Kidney (tissue), 14 donors: ENCODE data around the gene NOD2. TPM values are rescaled to one million over a fixed set of nuclear protein-coding genes. Genes with fewer than 3 reads are reported as not detected.

Experiments
- DNase-seq, 5 donors: peaks; one replicate each; pipeline ENCODE4 v3.0.0-alpha.2; 2013 to 2020
- FAIRE-seq: peaks from 2 replicates; lab custom pipeline; 2012; peaks lifted over from hg19 to GRCh38; lab: Jason Lieb, UNC
- H3K27ac ChIP-seq, 2 donors: one replicate each; pipeline ENCODE4 v1.7.0; 2013; ENCODE audit warnings: low read depth in 2 of 2, low read length in 2 of 2, inconsistent platforms in 1 of 2
- H3K27me3 ChIP-seq: one replicate; pipeline ENCODE4 v1.7.1; 2013; ENCODE audit warnings: low read length, inconsistent platforms; ENCODE audit not compliant: control insufficient read depth, insufficient read depth
- H3K36me3 ChIP-seq, 3 donors: one replicate each; pipeline versions ENCODE4 v1.7.0 to v1.7.1; 2013; ENCODE audit warnings: low read length in 3 of 3, control low read depth in 1 of 3, inconsistent platforms in 1 of 3; ENCODE audit not compliant: insufficient read depth in 3 of 3, control insufficient read depth in 2 of 3
- H3K4me1 ChIP-seq, 3 donors: one replicate each; pipeline versions ENCODE4 v1.7.0 to v1.7.1; 2013; ENCODE audit warnings: low read length in 3 of 3, inconsistent platforms in 1 of 3, low read depth in 1 of 3; ENCODE audit not compliant: control insufficient read depth in 2 of 3, insufficient read depth in 2 of 3
- H3K4me3 ChIP-seq, 3 donors: one replicate each; pipeline versions ENCODE4 v1.7.0 to v1.8.1; 2013; ENCODE audit warnings: low read length in 3 of 3, control low read depth in 1 of 3, inconsistent platforms in 1 of 3
- H3K9ac ChIP-seq, 3 donors: one replicate each; pipeline versions ENCODE4 v1.7.0 to v1.7.1; 2013; ENCODE audit warnings: low read length in 3 of 3, control low read depth in 1 of 3, inconsistent platforms in 1 of 3
- H3K9me3 ChIP-seq, 3 donors: one replicate each; pipeline versions ENCODE4 v1.7.0 to v1.7.1; 2013; ENCODE audit warnings: low read length in 3 of 3, control low read depth in 1 of 3, inconsistent platforms in 1 of 3; ENCODE audit not compliant: control insufficient read depth in 2 of 3, insufficient read depth in 1 of 3
- CTCF ChIP-seq: IDR thresholded peaks from 3 replicates; pipeline ENCODE4 v1.5.1; 2012; ENCODE audit warnings: mild to moderate bottlenecking, moderate library complexity, borderline replicate concordance; ENCODE audit not compliant: insufficient read depth; ENCODE audit errors: extremely low read depth
- intact Hi-C: fragments of 100-400 bp; cut with DNase I; formaldehyde crosslinking; loops from one replicate; pipeline ENCODE4 v1.11.1; 2022
- polyA plus RNA-seq: library from polyadenylated mRNA; stranded (reverse); fragments of 350-450 nt; fragmentation: Illumina TruSeq; extraction: RNeasy Lipid Tissue Mini Kit (QIAGEN cat#74804); gene quantifications from one replicate; pipeline ENCODE4 v1.2.3, GENCODE V29; 2014; ENCODE audit warnings: low read depth, low replicate concordance; ENCODE audit not compliant: insufficient read depth
- total RNA-seq: library from RNA; stranded (reverse); fragmentation: NEBNext Ultra II Directional; extraction: Animal tissue kit (Norgen Biotek cat#: 25700); gene quantifications from one replicate; pipeline ENCODE4 v1.2.1, GENCODE V29; 2021
- donor health status: control.
- donor health status: control.
- donor health status: control.
- donor health status: control.
- donor health status: control.
- donor health status: DM: yes; HTN: yes; CAD: no.
- donor health status: Normal renal cell carcinoma (clear cell type).

The NOD2 gene
- total and polyA plus RNA-seq, 2 donors from 2014 or later = 0.22 to 3.6 TPM

- no peaks in the 10 kb centered on the region for H3K4me1 ChIP-seq
- no peaks in the 10 kb centered on the region for H3K9me3 ChIP-seq
- FAIRE-seq (no peak), DNase-seq (peak in 1 of 5 donors; percentile 36)
- H3K4me3 ChIP-seq = no peak overlapping the region
- no peaks in the 10 kb centered on the region for H3K27me3 ChIP-seq
- H3K9ac ChIP-seq = no peak overlapping the region
- TF ChIP-seq CTCF = no peak
- H3K36me3 ChIP-seq = no peaks in the 10 kb centered on the region
- H3K27ac ChIP-seq = no peak overlapping the region
- intact Hi-C loops = no loop called here
Measured at GRCh38 chr16:50731989-50732832, 38.8 kb downstream of the NOD2 start.

GRCh38 chr16:50733468-50733867 lies 40.1 kb downstream of the NOD2 start:
- no peaks in the 10 kb centered on the region for H3K36me3 ChIP-seq
- TF ChIP-seq CTCF = no peak
- H3K4me3 ChIP-seq = no peak overlapping the region
- FAIRE-seq (no peak), DNase-seq (no peak)
- H3K27ac ChIP-seq = no peak overlapping the region
- H3K9me3 ChIP-seq = no peaks in the 10 kb centered on the region
- intact Hi-C loops = no loop called here
- H3K27me3 ChIP-seq = no peaks in the 10 kb centered on the region
- H3K9ac ChIP-seq = no peak overlapping the region
- no peaks in the 10 kb centered on the region for H3K4me1 ChIP-seq

- FAIRE-seq = no peak
- intact Hi-C loops = no loop called here
Measured at GRCh38 chr16:50735629-50736122, 42.3 kb downstream of the NOD2 start.

More at GRCh38 chr16:50735629-50736122, 42.3 kb downstream of the NOD2 start:
- Histone ChIP-seq H3K9me3 (no peaks in the 10 kb centered on the region), H3K4me1 (no peaks in the 10 kb centered on the region), H3K27me3 (no peaks in the 10 kb centered on the region), H3K9ac (no peak overlapping the region), H3K4me3 (no peak overlapping the region), H3K27ac (no peak overlapping the region), H3K36me3 (no peaks in the 10 kb centered on the region)
- DNase-seq = no peak
- TF ChIP-seq CTCF = no peak
